MG63 (cell line): ENCODE measurements around the gene AWAT2. TPM values are rescaled to one million over a fixed set of nuclear protein-coding genes. Genes with fewer than 3 reads are reported as not detected.
"Not testable (repeated sequence)": the region's sequence is repeated elsewhere in the genome, so short reads cannot be mapped to it uniquely, and the experiment has no call there.

ENCODE experiments used
- DNase-seq: peaks from one replicate; pipeline ENCODE4 v3.0.0-alpha.2; 2020
- H3K27me3 ChIP-seq: fragments of 250-450 bp; sonication (Bioruptor Pico); 2 replicates; pipeline ENCODE4 v1.5.1; 2020; ENCODE audit warnings: mild to moderate bottlenecking, moderate library complexity
- H3K36me3 ChIP-seq: fragments of 250-450 bp; sonication (Bioruptor Pico); 2 replicates; pipeline ENCODE4 v1.5.1; 2020; ENCODE audit warnings: mild to moderate bottlenecking, moderate library complexity
- H3K4me3 ChIP-seq: fragments of 250-450 bp; sonication (Bioruptor Pico); 2 replicates; pipeline ENCODE4 v1.5.1; 2020; ENCODE audit warnings: mild to moderate bottlenecking, moderate library complexity
- H3K9me3 ChIP-seq: fragments of 250-450 bp; sonication (Bioruptor Pico); 2 replicates; pipeline ENCODE4 v1.5.1; 2020; ENCODE audit warnings: mild to moderate bottlenecking, moderate library complexity
- total RNA-seq: library from RNA; depleted of rRNA; stranded (reverse); fragments of >200 nt; shearing (Covaris generic); gene quantifications from 2 replicates; pipeline ENCODE4 v1.2.3, GENCODE V29; 2014; ENCODE audit warnings: low replicate concordance; rRNA removed

The AWAT2 gene
- total RNA-seq, 1 experiment from 2014 or later, result not detected

GRCh38 chrX:70016513-70016912, 33.2 kb downstream of the AWAT2 start:
- DNase-seq, result no peak
- H3K27me3 ChIP-seq, result no peaks in the 10 kb centered on the region
- no peak overlapping the region for H3K4me3 ChIP-seq
- no peaks in the 10 kb centered on the region for H3K36me3 ChIP-seq
- no peaks in the 10 kb centered on the region for H3K9me3 ChIP-seq

- Histone ChIP-seq H3K9me3 (no peaks in the 10 kb centered on the region), H3K4me3 (no peak overlapping the region), H3K27me3 (no peaks in the 10 kb centered on the region), H3K36me3 (no peaks in the 10 kb centered on the region)
- peak; percentile 37 for DNase-seq
These were observed 36.0 kb downstream of the AWAT2 start for GRCh38 chrX:70013466-70014381.

- no peaks in the 10 kb centered on the region for H3K36me3 ChIP-seq
- no peak overlapping the region for H3K4me3 ChIP-seq
- DNase-seq, result no peak
- no peaks in the 10 kb centered on the region for H3K9me3 ChIP-seq
- H3K27me3 ChIP-seq, result no peaks in the 10 kb centered on the region
These were observed 37.0 kb downstream of the AWAT2 start for GRCh38 chrX:70012756-70013155.

- Histone ChIP-seq H3K9me3 (no peaks in the 10 kb centered on the region), H3K36me3 (no peaks in the 10 kb centered on the region), H3K27me3 (no peaks in the 10 kb centered on the region), H3K4me3 (no peak overlapping the region)
- DNase-seq, result no peak
These were observed 39.8 kb downstream of the AWAT2 start for GRCh38 chrX:70009970-70010369.

GRCh38 chrX:70009049-70009448, 40.7 kb downstream of the AWAT2 start:
- no peak for DNase-seq
- H3K27me3 ChIP-seq, result no peaks in the 10 kb centered on the region

GRCh38 chrX:70007946-70008345, 41.8 kb downstream of the AWAT2 start:
- no peaks in the 10 kb centered on the region for H3K9me3 ChIP-seq
- no peak for DNase-seq
- H3K36me3 ChIP-seq, result no peaks in the 10 kb centered on the region
- no peak overlapping the region for H3K4me3 ChIP-seq
- H3K27me3 ChIP-seq, result no peaks in the 10 kb centered on the region

More at GRCh38 chrX:70009049-70009448, 40.7 kb downstream of the AWAT2 start:
- Histone ChIP-seq H3K9me3 (no peaks in the 10 kb centered on the region), H3K4me3 (no peak overlapping the region), H3K36me3 (no peaks in the 10 kb centered on the region)

- DNase-seq, result no peak
- Histone ChIP-seq H3K36me3 (no peaks in the 10 kb centered on the region), H3K27me3 (no peaks in the 10 kb centered on the region), H3K4me3 (no peak overlapping the region), H3K9me3 (no peaks in the 10 kb centered on the region)
These were observed 47.9 kb downstream of the AWAT2 start for GRCh38 chrX:70001708-70002341.

GRCh38 chrX:70001269-70001668, 48.5 kb downstream of the AWAT2 start:
- Histone ChIP-seq H3K9me3 (no peaks in the 10 kb centered on the region), H3K4me3 (no peak overlapping the region), H3K27me3 (no peaks in the 10 kb centered on the region), H3K36me3 (no peaks in the 10 kb centered on the region)
- no peak for DNase-seq

GRCh38 chrX:69998299-69998698, 51.4 kb downstream of the AWAT2 start:
- H3K4me3 ChIP-seq, DNase-seq, H3K27me3 ChIP-seq, H3K36me3 ChIP-seq, H3K9me3 ChIP-seq: not testable (repeated sequence)

GRCh38 chrX:69996113-69996468, 53.6 kb downstream of the AWAT2 start:
- no peaks in the 10 kb centered on the region for H3K27me3 ChIP-seq
- no peak overlapping the region for H3K4me3 ChIP-seq
- H3K36me3 ChIP-seq, result no peaks in the 10 kb centered on the region
- H3K9me3 ChIP-seq, result no peaks in the 10 kb centered on the region
- no peak for DNase-seq

- H3K27me3 ChIP-seq, result no peaks in the 10 kb centered on the region
- no peak overlapping the region for H3K4me3 ChIP-seq
- DNase-seq, result no peak
- no peaks in the 10 kb centered on the region for H3K9me3 ChIP-seq
- H3K36me3 ChIP-seq, result no peaks in the 10 kb centered on the region
These were observed 54.2 kb downstream of the AWAT2 start for GRCh38 chrX:69995362-69996112.

GRCh38 chrX:69993494-69993893, 56.2 kb downstream of the AWAT2 start:
- no peaks in the 10 kb centered on the region for H3K9me3 ChIP-seq
- DNase-seq, result no peak
- H3K27me3 ChIP-seq, result no peaks in the 10 kb centered on the region
- H3K36me3 ChIP-seq, result no peaks in the 10 kb centered on the region
- no peak overlapping the region for H3K4me3 ChIP-seq

GRCh38 chrX:69991685-69992084, 58.1 kb downstream of the AWAT2 start:
- H3K9me3 ChIP-seq, result no peaks in the 10 kb centered on the region
- no peaks in the 10 kb centered on the region for H3K27me3 ChIP-seq
- H3K4me3 ChIP-seq, result no peak overlapping the region
- no peak for DNase-seq
- H3K36me3 ChIP-seq, result no peaks in the 10 kb centered on the region

Other genes starting within 250 kb of the AWAT2 start
- gene OTUD6A, start 12.5 kb upstream of the AWAT2 start, total RNA-seq, result not detected in 2 replicates
- gene IGBP1, start 83.5 kb upstream of the AWAT2 start, total RNA-seq, result 55.2 and 59.5 TPM in 2 replicates
- gene DGAT2L6, start 127.5 kb upstream of the AWAT2 start, total RNA-seq, result not detected in 2 replicates
- gene AWAT1, start 184.7 kb upstream of the AWAT2 start, total RNA-seq, result not detected in 2 replicates
- not detected in 2 replicates for gene P2RY4, start 210.3 kb upstream of the AWAT2 start, total RNA-seq
- gene ARR3, start 218.4 kb upstream of the AWAT2 start, total RNA-seq, result not detected in 2 replicates
- not detected in 2 replicates for gene RAB41, start 232.2 kb upstream of the AWAT2 start, total RNA-seq
- gene PDZD11, start 240.0 kb upstream of the AWAT2 start, total RNA-seq, result 80.6 and 82.4 TPM in 2 replicates
- 26.6 and 30.0 TPM in 2 replicates for gene KIF4A, start 240.2 kb upstream of the AWAT2 start, total RNA-seq